Transverse colon (tissue), 4 donors: Measurements from ENCODE around the gene FKBP14.

Experiments used
- EP300 ChIP-seq: sonication (generic); formaldehyde crosslinking; IDR thresholded peaks from one replicate; pipeline ENCODE4 v1.6.1; 2017; ENCODE audit warnings: antibody characterized with exemption, low read depth
- POLR2A ChIP-seq: fragments of 450-650 bp; IDR thresholded peaks from one replicate; pipeline ENCODE4 v1.6.1; 2016; ENCODE audit warnings: antibody characterized with exemption, mild to moderate bottlenecking, moderate library complexity
- POLR2AphosphoS5 ChIP-seq, 3 donors: sonication (generic); formaldehyde crosslinking; IDR thresholded peaks; one replicate each; pipeline ENCODE4 v1.6.1; 2016; ENCODE audit warnings: antibody characterized with exemption in 3 of 3
- TF ChIP-seq, protein P1 (sequence below), 5 experiments: fragments of 200-600 bp in 3 of 5; fragments of 450-650 bp in 2 of 5; sonication (generic) in 3 of 5; IDR thresholded peaks; 1 replicate in 2 of 5; 2 replicates in 3 of 5; pipeline ENCODE4 v1.5.1; 2016 to 2017; ENCODE audit warnings: antibody characterized with exemption in 5 of 5, inconsistent platforms in 3 of 5, mild to moderate bottlenecking in 2 of 5, moderate library complexity in 1 of 5

DNA sequence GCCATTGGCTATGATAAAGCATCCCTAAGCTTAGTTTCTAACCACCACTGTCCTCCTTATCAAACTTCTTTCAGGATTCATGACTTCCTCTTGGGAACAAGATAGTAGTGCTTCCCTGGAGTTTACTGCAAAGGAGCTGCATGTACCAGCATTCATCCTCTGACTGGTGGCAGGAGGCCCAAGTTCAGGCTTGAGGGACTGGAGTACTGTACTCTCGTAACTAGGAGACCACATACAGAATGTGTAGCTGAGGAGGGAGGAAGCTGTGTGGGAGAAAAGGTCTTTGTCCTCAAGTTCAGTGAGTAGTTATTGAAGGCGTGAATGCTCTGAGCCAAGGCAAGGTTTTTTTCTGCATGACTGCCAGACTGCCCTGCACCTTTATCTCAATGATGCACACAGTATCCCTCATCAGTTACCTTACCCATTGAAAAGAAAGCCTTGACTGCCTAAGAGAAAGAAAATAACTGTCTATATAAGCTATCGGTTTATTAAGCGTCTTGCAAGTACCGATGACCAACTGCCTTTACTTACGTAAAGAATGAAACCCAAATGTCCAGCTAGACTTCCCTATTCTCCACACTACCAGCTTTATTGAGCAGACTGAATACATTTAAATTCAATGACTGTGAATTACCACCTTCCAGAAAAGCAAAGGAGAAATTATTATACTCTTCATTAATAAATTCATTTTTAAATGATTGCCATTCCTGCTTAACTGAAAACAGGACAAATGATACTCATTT lies 49.7 kb downstream of the FKBP14 start:
- TF ChIP-seq, protein P1, sequence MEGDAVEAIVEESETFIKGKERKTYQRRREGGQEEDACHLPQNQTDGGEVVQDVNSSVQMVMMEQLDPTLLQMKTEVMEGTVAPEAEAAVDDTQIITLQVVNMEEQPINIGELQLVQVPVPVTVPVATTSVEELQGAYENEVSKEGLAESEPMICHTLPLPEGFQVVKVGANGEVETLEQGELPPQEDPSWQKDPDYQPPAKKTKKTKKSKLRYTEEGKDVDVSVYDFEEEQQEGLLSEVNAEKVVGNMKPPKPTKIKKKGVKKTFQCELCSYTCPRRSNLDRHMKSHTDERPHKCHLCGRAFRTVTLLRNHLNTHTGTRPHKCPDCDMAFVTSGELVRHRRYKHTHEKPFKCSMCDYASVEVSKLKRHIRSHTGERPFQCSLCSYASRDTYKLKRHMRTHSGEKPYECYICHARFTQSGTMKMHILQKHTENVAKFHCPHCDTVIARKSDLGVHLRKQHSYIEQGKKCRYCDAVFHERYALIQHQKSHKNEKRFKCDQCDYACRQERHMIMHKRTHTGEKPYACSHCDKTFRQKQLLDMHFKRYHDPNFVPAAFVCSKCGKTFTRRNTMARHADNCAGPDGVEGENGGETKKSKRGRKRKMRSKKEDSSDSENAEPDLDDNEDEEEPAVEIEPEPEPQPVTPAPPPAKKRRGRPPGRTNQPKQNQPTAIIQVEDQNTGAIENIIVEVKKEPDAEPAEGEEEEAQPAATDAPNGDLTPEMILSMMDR (IDR thresholded peaks at IDR 0.05), result no peak
- no peak for TF ChIP-seq POLR2A
- TF ChIP-seq POLR2AphosphoS5 (IDR thresholded peaks at IDR 0.05), result no peak
- TF ChIP-seq EP300, result no peak
